Dendritic cell treated with granulocyte-macrophage colony-stimulating factor and Interleukin-4, amounts not matched to agents 40 ng/mL and 50 ng/mL, for 4 days (primary cell): ENCODE data around the gene MMD.
A peak's percentile ranks its signal among the peaks of the same experiment; 100 is the strongest.
"Not testable (repeated sequence)": the region's sequence is repeated elsewhere in the genome, so short reads cannot be mapped to it uniquely, and the experiment has no call there.

Source experiments
- H3K27ac Mint-ChIP-seq: one replicate; pipeline ENCODE4 v1.8.0; 2022; ENCODE audit warnings: mild to moderate bottlenecking, mixed read lengths
- H3K27me3 Mint-ChIP-seq: one replicate; pipeline ENCODE4 v1.8.0; 2022; ENCODE audit warnings: mild to moderate bottlenecking, mixed read lengths
- H3K36me3 Mint-ChIP-seq: one replicate; pipeline ENCODE4 v1.8.0; 2022; ENCODE audit warnings: low read depth, mixed read lengths
- H3K4me1 Mint-ChIP-seq: one replicate; pipeline ENCODE4 v1.8.0; 2022; ENCODE audit warnings: low read depth, mixed read lengths
- H3K4me3 Mint-ChIP-seq: one replicate; pipeline ENCODE4 v1.8.0; 2022; ENCODE audit warnings: mild to moderate bottlenecking, moderate library complexity, mixed read lengths
- H3K9me3 Mint-ChIP-seq: one replicate; pipeline ENCODE4 v1.8.0; 2022; ENCODE audit warnings: mixed read lengths
- intact Hi-C: fragments of 100-400 bp; cut with micrococcal nuclease; formaldehyde crosslinking; loops from one replicate; pipeline ENCODE4 v1.15.0; 2022

Gene MMD

DNA sequence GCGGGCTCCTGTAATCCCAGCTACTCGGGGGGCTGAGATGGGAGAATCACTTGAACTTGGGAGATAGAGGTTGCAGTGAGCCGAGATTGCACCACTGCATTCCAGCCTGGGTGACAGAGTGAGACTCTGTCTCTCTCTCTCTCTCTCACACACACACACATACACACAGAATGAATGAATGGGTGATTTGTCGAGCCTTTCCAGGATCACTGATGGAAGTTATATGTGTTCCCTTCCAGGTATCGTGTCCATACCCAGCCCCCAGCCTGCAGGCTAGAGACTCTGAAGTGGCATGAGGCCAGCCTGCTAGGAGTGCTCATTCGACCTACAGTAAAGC is 1.2 kb upstream of the MMD start:
- intact Hi-C loops = loop anchor here (2.0 to 5.0 kb wide), 2 partner anchors 14 to 90 kb away; partner anchors contain the start of gene SMIM36
- H3K27ac Mint-ChIP-seq, H3K4me3 Mint-ChIP-seq: not testable (repeated sequence)

DNA sequence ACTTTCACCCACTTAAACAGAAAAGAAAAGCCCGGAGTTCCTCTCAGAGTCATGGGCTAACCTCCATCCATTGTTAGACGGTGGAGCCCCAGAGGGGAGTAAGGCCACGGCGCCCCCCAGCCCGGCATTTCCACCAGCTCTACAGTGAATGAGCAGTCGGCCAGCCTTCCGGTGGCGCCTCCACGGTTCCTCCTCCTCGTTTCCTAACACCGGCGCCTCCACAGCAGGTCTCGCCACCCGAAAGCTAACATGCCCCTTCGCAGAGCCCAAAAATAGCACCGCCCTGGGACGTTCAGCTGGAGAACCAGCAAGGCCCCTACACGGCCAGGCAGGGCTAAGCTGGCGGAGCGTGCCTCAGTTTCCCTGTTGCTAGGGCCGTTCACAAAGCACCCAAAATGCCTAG is 858 bp downstream of the MMD start:
- H3K4me1 Mint-ChIP-seq = peaks cover 78% of the 10 kb centered on the region
- intact Hi-C loops = loop anchor here (5.0 kb wide), 1 partner anchor 92 kb away; the partner anchor contains the start of gene SMIM36

More for the DNA sequence above, 1.2 kb upstream of the MMD start:
- H3K4me1 Mint-ChIP-seq = peaks cover 63% of the 10 kb centered on the region
- H3K9me3 Mint-ChIP-seq = not testable (repeated sequence)
- H3K27me3 Mint-ChIP-seq = peaks cover 29% of the 10 kb centered on the region
- peaks cover 10% of the 10 kb centered on the region for H3K36me3 Mint-ChIP-seq

DNA sequence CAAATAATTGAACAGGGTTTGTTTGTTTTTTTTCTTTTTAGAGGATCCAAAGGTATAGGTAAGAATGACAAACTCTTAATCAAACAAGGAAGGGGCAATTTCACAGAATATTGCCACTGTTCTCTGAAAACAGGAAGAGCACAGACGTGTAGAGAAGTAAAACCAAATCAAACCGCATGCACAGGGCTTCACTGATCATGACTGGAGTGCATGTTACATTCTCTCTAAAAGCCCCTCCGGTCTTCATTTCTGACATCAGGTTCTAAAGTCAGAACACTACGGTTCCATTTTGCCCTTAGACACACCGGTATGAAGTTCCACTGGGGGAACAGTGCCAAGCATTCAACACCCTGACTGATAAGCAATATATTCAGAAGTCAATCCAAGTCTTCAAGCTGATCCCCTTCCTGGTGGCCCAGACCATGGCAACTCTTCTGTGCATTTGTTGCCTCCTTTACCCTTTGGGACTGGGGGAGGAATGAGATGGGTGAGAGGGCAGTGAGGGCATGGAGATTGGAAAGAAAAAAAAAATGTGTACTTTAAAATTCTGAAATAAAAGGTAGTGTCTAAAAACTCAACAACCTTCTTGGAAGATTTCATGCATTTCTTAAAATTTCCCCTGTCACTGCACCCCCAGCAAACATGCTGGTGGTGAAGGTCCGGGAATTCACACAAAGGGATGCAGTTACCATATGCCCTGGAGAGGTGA is 1.4 kb downstream of the MMD start:
- peaks cover 19% of the 10 kb centered on the region for H3K27me3 Mint-ChIP-seq
- H3K27ac Mint-ChIP-seq = peak overlapping the region; percentile 88
- H3K9me3 Mint-ChIP-seq = no peaks in the 10 kb centered on the region
- peak overlapping the region; percentile 82 for H3K4me3 Mint-ChIP-seq
- intact Hi-C loops = loop anchor here (5.0 kb wide), 1 partner anchor 92 kb away; the partner anchor contains the start of gene SMIM36
- peaks cover 10% of the 10 kb centered on the region for H3K36me3 Mint-ChIP-seq
- peaks cover 72% of the 10 kb centered on the region for H3K4me1 Mint-ChIP-seq

More for the DNA sequence above, 858 bp downstream of the MMD start:
- Mint-ChIP-seq H3K36me3 (peaks cover 10% of the 10 kb centered on the region), H3K9me3 (no peaks in the 10 kb centered on the region), H3K4me3 (peak overlapping the region; percentile 82), H3K27ac (peak overlapping the region; percentile 88), H3K27me3 (peaks cover 25% of the 10 kb centered on the region)

DNA sequence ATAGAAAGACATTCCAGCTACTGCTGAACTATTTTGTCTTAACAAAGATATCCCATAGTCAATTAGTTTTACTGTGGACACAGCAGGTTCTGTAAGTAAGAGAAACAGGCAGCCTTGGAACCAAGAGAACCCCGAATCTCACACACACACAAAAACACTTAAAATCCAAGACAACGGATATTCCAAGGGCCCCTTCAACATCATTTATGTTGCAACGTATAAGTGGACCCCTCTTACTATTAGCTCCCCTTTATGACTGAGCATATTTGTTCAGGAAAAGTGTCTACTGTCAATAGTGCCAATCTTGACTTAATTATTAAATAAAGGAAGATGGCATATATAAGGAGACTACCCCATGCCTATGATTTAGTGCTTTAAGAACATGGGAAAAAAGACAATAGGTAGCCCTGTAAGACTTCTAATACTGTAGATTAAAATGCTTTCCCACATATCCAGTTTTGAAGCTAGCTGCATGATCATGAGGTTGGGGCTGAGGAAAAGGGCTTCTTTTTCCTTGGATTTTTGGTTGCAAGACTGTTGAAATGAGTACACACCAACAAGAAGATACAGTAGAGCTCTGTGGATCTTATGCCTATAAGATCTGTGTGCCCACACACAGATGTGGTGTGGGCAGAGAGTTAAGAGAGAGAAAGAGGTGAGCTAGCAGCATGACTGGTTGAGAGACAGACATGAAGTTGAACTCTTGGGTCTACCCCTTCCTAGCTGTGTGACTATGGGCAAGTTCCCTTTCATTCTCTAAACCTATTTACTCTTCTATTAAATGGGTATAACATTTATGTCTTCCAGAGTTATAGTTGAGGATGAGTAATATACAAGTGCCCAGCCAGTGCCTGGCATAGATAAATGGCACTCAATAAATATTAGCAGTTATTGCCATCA is 3.0 kb downstream of the MMD start:
- Mint-ChIP-seq H3K27ac (peak overlapping the region; percentile 48), H3K36me3 (peaks cover 17% of the 10 kb centered on the region), H3K9me3 (no peaks in the 10 kb centered on the region), H3K27me3 (peaks cover 11% of the 10 kb centered on the region), H3K4me3 (no peak overlapping the region), H3K4me1 (peaks cover 63% of the 10 kb centered on the region)
- intact Hi-C loops = no loop called here

DNA sequence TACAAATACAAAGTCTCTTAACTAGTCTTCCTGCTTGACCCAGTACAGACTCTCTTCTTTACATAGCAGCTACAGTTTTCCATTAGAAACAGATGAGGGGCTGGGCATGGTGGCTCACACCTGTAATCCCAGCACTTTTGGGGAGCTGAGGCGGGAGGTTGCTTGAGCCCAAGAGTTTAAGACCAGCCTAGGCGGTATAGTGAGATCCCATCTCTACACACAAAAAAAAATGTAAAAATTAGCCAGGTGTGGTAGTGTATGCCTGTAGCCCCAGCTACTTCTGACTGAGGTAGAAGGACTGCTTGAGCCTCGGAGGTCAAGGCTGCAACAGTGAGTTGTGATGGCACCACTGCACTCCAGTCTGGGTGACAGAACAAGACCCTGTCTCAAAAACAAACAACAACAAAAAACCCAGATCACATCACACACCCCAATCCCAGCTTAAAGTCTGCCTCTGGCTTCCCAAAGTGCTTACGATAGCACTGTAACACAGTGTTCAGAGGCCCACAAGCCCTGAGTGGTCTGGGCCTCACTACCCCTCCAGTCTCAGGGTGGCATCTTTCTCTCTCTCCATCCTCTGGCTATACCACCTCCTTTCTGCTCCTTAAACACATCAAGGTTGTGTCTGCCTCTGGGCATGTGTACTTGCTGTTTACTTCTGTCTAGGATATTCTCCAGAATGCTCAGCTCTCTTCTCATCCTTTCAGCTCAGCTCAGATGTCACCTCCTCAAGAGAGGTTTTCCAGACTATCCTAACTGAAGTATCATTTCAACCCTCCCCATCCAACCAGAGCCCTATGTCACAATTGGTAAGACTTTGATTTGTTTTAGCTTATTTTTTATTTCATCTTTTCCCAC is 4.0 kb downstream of the MMD start:
- peaks cover 25% of the 10 kb centered on the region for H3K36me3 Mint-ChIP-seq
- no peak overlapping the region for H3K4me3 Mint-ChIP-seq
- H3K4me1 Mint-ChIP-seq = peaks cover 55% of the 10 kb centered on the region

DNA sequence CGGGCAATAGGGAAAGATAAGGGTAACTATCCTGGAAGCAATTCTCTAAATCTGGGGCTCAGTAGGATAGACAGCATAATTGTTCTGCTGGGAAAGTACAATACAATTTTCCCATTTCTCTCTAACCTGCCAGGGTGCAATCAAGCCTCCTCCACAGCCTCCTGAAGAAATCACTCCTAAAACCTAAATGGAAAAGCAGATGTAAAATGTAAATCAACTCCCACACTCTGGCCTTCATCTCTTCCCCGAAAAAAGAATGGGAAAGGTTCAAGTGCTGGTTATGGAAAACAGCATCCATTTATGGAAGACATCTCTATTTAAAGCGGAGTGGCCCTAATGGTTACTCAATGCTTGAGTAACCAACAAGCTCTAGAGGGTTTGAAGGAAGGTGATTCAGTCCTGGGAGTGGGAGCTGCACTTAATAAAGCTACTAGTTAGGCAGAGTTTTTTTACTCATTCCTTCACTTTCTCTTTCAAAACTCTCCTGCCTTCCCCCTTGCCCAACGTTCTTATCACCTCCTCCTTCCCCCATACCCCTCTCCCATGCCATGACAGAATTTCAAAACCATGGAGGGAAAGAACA is 5.1 kb downstream of the MMD start:
- no peaks in the 10 kb centered on the region for H3K27me3 Mint-ChIP-seq
- no peaks in the 10 kb centered on the region for H3K9me3 Mint-ChIP-seq
- H3K36me3 Mint-ChIP-seq = peaks cover 30% of the 10 kb centered on the region
- peaks cover 51% of the 10 kb centered on the region for H3K4me1 Mint-ChIP-seq
- intact Hi-C loops = no loop called here
- no peak overlapping the region for H3K4me3 Mint-ChIP-seq
- H3K27ac Mint-ChIP-seq = no peak overlapping the region

More for the DNA sequence above, 4.0 kb downstream of the MMD start:
- intact Hi-C loops = no loop called here
- H3K27ac Mint-ChIP-seq = peak overlapping the region; percentile 48
- H3K27me3 Mint-ChIP-seq = peaks cover 3% of the 10 kb centered on the region
- H3K9me3 Mint-ChIP-seq = no peaks in the 10 kb centered on the region

DNA sequence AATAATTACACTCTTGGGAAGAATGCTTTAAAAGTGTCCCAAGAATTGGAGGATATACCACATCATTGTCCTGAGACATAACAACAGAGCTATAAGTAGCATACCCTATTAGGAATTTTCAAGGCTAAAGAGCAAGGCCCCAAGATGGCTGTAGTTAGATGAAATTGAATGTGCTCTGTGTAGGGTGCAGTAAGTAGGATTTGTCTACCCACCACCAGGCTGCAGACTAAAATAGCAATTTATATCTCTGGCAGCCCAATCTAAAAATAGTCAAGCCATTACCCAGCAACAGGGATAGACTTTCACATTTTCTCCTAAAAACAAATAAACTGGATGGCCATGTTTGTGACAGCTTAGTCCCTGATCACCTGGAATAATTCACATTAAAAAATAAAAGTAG is 5.6 kb downstream of the MMD start:
- H3K27me3 Mint-ChIP-seq = no peaks in the 10 kb centered on the region
- no peaks in the 10 kb centered on the region for H3K9me3 Mint-ChIP-seq
- H3K4me3 Mint-ChIP-seq = no peak overlapping the region
- H3K36me3 Mint-ChIP-seq = peaks cover 30% of the 10 kb centered on the region
- H3K27ac Mint-ChIP-seq = no peak overlapping the region
- intact Hi-C loops = no loop called here
- peaks cover 46% of the 10 kb centered on the region for H3K4me1 Mint-ChIP-seq

DNA sequence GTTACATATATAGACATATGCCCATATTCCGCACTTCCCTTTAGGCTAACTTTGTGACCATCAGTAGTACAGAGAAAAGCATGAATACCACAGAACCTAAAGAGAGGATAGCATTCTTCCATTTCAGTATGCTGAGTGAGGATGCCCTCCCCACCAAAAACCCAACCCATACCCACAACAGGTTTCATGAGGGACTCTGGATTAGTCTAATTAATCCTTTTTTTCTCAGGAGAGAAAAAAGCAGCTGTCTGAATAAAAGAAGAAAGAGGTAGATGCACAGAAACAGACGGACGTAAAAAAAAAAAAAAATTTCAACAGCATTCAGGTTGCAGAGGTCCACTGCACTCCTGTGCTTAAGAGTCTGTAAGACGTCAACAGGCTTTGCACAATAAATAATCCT is 6.7 kb downstream of the MMD start:
- intact Hi-C loops = no loop called here
- Mint-ChIP-seq H3K27ac (no peak overlapping the region), H3K9me3 (no peaks in the 10 kb centered on the region), H3K4me1 (peaks cover 35% of the 10 kb centered on the region), H3K36me3 (peaks cover 35% of the 10 kb centered on the region), H3K27me3 (no peaks in the 10 kb centered on the region), H3K4me3 (no peak overlapping the region)

DNA sequence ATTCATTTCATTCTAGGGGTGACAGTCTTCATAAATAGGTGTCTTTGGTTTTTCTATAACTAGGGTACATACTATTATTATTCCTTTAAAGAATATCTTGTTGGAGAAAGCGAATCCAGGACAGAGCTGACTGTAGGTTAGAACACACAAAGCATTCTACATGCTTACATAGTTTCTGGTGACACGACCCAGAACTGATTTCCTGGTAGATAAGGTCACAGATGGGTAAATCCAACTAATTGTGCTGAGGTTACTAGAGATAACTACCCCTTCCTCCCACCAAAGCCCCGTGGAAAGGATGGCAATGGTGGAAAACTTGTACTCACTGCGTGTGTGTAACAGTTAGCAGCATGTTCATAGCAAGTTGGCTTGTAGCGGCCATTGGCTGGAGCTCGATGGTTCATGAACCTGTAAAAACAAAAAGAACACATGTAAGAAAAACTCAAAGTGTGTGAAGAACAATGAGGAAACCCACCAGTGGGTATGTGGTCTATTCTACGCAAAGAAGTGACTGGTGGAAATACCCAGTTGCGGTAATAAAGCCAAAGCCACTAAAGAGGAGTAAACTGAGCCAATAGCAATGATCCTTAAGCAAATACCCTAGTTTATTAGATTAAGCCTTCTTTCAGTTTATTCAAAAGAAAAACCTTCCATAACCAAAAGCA is 7.7 kb downstream of the MMD start:
- Mint-ChIP-seq H3K4me1 (peaks cover 25% of the 10 kb centered on the region), H3K4me3 (no peak overlapping the region), H3K27ac (no peak overlapping the region), H3K27me3 (no peaks in the 10 kb centered on the region), H3K36me3 (peaks cover 46% of the 10 kb centered on the region), H3K9me3 (no peaks in the 10 kb centered on the region)
- intact Hi-C loops = no loop called here

DNA sequence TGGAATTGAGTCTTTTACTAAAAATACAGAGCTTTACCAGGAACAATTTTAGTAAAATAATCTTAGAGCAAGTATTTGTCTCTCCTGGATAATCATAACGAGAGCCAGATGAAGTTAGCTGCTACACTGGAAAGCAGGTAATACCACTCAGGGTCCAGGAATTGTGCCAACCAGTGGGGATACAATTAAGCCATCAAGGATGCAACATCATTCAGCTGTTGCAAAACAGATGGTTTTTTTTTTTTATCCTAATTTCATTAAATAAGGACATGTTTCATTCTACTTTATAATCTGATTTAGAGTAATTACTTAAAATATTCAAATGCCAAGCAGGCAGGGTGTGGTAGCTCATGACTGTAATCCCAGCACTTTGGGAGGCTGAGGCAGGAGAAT is 10.2 kb downstream of the MMD start:
- no peak overlapping the region for H3K27ac Mint-ChIP-seq
- intact Hi-C loops = no loop called here
- H3K9me3 Mint-ChIP-seq = no peaks in the 10 kb centered on the region
- peaks cover 71% of the 10 kb centered on the region for H3K36me3 Mint-ChIP-seq
- H3K27me3 Mint-ChIP-seq = no peaks in the 10 kb centered on the region
- H3K4me1 Mint-ChIP-seq = peaks cover 7% of the 10 kb centered on the region
- H3K4me3 Mint-ChIP-seq = no peak overlapping the region

DNA sequence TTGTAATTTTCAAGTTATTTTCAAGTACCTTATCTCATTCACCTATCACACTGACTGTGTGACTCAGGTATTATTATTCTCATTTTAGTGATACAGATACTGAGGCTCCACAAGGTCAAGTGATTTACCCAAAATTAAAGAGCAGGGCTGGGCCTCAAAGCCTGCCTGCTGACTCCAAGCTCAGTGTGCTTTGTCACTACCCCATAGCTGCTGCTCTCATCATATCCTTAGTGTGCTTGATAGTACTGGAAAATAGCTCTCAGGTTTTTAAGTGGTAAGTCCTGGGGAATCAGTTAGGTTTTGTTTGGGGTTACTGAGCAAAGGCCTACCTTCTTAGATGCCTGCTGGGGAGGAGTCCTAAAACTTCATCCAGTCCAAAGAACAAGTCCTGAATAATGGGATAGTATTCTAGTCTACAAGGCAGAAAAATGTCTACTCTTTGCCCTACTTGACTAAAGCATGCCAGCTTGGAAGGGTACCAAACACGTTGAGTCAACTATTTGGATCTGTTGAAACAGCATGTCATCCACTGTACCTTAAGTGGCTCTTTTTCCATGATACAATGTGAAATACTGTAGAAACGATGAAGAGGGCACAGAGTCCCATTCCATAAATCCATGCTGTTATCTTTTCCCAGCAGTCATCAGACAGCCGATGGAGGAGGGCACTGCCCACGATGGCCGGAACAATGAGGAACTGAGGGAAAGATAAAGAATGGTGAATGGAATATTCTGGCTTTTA is 10.7 kb downstream of the MMD start:
- Mint-ChIP-seq H3K4me3 (no peak overlapping the region), H3K9me3 (no peaks in the 10 kb centered on the region), H3K27me3 (no peaks in the 10 kb centered on the region), H3K4me1 (peaks cover 4% of the 10 kb centered on the region), H3K36me3 (peaks cover 76% of the 10 kb centered on the region), H3K27ac (no peak overlapping the region)
- intact Hi-C loops = no loop called here

DNA sequence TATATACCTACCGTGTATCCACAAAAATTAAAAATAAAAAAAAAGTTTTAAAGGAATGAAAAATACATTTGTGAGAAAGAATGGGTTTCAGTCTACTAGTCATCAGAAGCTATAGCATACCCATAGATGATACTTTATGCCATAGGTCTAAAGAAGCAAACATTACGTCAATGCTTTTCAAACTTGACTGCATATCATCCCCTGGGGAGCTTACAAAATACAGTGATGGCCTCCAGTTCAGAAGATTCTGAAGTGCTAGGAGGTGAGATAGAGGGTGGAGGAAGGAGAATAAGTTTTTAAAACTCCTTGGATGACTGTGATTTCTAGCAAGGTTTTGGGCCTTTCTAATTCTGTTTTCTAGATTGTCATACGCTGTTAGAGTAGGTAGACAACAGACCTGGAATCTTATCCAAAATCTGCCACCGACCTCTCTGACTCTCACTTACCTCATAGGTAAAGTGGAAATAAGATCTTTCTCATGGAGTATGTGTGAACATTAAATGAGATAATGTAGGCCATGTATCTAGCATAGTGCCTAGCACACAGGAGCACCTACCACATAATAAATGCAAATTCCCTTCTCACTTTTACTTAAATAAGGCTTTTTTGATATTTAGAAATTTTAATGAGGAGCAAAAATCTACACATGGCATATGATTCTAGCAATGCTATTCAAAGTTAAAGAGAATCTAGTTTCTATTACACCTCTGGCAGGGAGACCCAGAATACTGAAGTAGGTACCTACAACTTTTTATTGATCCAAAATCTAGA is 12.4 kb downstream of the MMD start:
- Mint-ChIP-seq H3K9me3 (no peaks in the 10 kb centered on the region), H3K36me3 (peaks cover 88% of the 10 kb centered on the region), H3K4me1 (peaks cover 4% of the 10 kb centered on the region), H3K27ac (no peak overlapping the region), H3K27me3 (no peaks in the 10 kb centered on the region), H3K4me3 (no peak overlapping the region)
- intact Hi-C loops = no loop called here
